KBM-7 (cell line): ENCODE results near the gene QPRT.
A peak's percentile ranks its signal among the peaks of the same experiment; 100 is the strongest.
"Not testable (repeated sequence)": the region's sequence is repeated elsewhere in the genome, so short reads cannot be mapped to it uniquely, and the experiment has no call there.

Source experiments
- DNase-seq: peaks from one replicate; pipeline ENCODE4 v3.0.0-alpha.2; 2015
- in situ Hi-C: fragments of 300-500 bp; cut with MboI; formaldehyde crosslinking; loops from 2 replicates; pipeline ENCODE4 v1.14.3; 2020; ENCODE audit warnings: low sequenced_read_pairs, low pct_unique_long_range_greater_than_20kb, mixed read lengths

Gene QPRT

GRCh38 chr16:29737713-29738112, 58.7 kb downstream of the QPRT start:
- in situ Hi-C loops: no loop called here
- DNase-seq: no peak

GRCh38 chr16:29738514-29738913, 59.5 kb downstream of the QPRT start:
- no peak for DNase-seq
- in situ Hi-C loops: no loop called here

- DNase-seq, in situ Hi-C loops: not testable (repeated sequence)
These were observed 61.1 kb downstream of the QPRT start for GRCh38 chr16:29739927-29740629.

GRCh38 chr16:29740630-29741015, 61.6 kb downstream of the QPRT start:
- peak; percentile 58 for DNase-seq
- in situ Hi-C loops: not testable (repeated sequence)

GRCh38 chr16:29742683-29743275, 63.8 kb downstream of the QPRT start:
- in situ Hi-C loops: no loop called here
- DNase-seq: no peak

- DNase-seq: no peak
- in situ Hi-C loops: no loop called here
These were observed 64.5 kb downstream of the QPRT start for GRCh38 chr16:29743475-29743826.

- DNase-seq: no peak
- in situ Hi-C loops: no loop called here
These were observed 65.0 kb downstream of the QPRT start for GRCh38 chr16:29743827-29744531.

- in situ Hi-C loops: no loop called here
- DNase-seq: peak; percentile 38
These were observed 65.6 kb downstream of the QPRT start for GRCh38 chr16:29744541-29745101.

- in situ Hi-C loops: no loop called here
- peak; percentile 73 for DNase-seq
These were observed 66.3 kb downstream of the QPRT start for GRCh38 chr16:29745121-29745852.

- peak; percentile 96 for DNase-seq
- in situ Hi-C loops: no loop called here
These were observed 66.9 kb downstream of the QPRT start, which contains the start of gene C16orf54 for GRCh38 chr16:29745853-29746345. Gene C16orf54, minus strand, starts transcription at chr16:29745990. Its CDS starts 1,039 bp downstream, at chr16:29744951.

- in situ Hi-C loops: not testable (repeated sequence)
These were observed 67.5 kb downstream of the QPRT start for GRCh38 chr16:29746518-29746917.

More at GRCh38 chr16:29746518-29746917, 67.5 kb downstream of the QPRT start:
- not testable (repeated sequence) for DNase-seq
